ENCODE results near the gene SLC6A17. TPM values are rescaled to one million over a fixed set of nuclear protein-coding genes. Genes with fewer than 3 reads are reported as not detected.

SLC6A17 gene
- under 1 TPM; 0.04 to 0.10 (median 0.04) TPM for polyA plus RNA-seq (ENCODE audit: insufficient read depth in 1 of 5, insufficient read length in 5 of 5, low replicate concordance in 1 of 5)
- long read RNA-seq, donor 1: 0 reads
- long read RNA-seq, donor 2: 0 reads
- long read RNA-seq, donor 3: 0 reads
- long read RNA-seq, donor 4: 0 reads
- long read RNA-seq, donor 5: 0 reads
- long read RNA-seq, donor 6: 0 reads
- long read RNA-seq, donor 7: 0 reads
- long read RNA-seq, donor 8: 0 reads

DNA sequence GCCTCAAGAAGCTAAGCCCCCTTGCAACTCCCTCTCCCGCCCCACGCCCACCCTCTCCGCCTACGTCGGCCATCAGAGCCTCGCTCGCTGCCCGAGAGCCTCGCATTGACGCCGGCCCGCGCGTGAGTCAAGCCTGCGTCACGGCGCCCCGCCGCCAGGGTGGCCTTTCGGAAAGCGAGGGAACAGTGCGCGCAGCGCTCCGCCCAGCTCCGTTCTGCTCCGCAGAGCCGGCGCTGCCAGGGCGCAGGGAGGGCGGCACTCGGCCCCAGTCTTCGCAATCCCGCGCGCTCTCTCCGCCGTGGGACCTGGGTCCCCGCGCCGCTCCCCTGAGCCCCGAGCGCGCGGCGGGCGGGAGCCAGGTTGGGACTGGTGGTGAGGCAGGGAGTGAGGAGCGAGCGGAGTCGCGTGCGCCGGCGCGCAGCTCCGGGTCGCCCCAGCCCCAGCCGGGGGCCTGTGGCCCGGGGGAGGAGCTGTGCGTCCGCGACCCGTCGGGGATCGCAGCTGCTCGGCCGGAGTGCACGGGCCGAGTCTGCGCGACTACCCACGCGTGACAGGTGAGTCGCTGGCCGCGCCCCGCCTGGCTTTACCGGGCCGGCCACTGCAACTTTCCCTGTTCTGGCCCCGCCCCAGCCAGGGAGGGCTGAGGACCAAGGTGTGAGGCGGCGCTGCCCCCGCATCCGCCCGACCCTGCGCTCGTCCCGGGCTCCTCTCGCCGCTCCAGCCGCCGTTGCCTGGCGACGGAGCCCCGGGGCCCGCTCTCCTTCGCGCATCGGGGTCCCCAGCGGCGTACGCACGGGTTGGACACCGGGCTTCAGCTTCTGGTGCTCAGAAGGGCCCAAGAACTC is at the start of gene SLC6A17:
Gene SLC6A17, plus strand, starts transcription at position 165 of the 845 bp plus-strand sequence. CDS start 16,436 bp downstream, outside the sequence.
- no peak for DNase-seq

DNA sequence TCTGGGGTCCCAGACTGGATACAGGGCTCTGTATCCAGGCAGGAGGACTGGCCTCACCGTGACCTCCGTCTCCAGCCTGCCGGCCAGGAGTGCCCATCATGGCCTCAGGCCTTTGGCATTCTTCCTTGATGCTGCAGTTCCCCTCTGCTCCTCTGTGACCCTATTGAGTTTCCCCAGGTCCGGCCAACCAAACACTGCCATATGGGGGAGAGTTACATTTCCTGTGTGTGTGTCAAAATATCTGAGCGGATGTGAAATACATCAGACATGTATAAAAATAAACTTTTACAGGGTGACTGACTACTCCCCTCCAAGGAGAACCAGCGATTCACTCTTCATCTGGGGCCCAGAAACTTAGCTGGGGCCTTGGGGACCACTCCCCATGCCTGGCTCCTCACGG is 48.2 kb upstream of the SLC6A17 start:
- no peak for DNase-seq

DNA sequence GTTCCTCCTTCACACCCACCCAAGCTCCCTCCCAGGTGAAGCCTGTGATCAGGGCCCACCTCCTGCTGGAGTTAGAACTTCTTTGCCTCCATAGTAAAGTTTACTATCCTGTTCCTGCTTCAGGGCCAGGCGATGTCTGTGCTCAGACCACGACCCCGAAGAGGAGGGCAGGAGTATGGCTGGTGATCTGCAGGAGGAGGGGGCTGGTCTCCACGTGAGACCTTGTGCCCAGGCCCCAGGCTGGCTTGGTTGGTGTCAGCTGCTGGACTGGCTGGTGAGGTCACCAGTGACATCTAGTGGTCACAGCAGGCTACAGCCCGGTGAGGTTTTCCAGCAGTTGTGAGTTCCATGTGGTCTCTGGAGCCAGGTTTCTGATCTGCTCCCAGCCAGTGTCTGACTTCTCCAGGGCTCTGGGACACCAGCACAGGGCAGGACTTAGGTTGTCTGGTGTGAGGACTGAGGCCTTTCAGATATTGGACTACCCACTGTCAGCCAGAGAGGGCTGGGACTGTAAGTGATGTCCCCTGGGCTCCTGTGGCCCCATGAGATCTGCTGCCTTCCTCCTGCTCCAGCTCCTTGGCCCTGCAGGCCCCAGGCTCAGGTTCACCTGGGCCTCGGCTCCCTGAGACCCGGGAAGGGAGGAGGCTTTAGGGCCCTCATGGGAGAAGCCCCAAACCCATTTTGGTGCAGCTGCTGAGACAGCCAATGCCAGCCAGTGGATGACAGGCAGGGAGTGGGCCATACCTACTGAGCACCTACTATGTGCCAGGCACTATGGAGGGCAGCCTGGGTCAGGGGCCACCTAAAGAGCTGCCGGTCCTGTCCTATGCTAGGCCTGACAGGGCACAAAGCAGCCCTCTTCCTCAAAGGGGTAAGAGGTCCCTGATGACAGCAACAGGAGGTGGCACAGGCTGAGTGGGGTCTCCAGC is 44.0 kb upstream of the SLC6A17 start:
- peak; percentile 29 to 57 for DNase-seq

DNA sequence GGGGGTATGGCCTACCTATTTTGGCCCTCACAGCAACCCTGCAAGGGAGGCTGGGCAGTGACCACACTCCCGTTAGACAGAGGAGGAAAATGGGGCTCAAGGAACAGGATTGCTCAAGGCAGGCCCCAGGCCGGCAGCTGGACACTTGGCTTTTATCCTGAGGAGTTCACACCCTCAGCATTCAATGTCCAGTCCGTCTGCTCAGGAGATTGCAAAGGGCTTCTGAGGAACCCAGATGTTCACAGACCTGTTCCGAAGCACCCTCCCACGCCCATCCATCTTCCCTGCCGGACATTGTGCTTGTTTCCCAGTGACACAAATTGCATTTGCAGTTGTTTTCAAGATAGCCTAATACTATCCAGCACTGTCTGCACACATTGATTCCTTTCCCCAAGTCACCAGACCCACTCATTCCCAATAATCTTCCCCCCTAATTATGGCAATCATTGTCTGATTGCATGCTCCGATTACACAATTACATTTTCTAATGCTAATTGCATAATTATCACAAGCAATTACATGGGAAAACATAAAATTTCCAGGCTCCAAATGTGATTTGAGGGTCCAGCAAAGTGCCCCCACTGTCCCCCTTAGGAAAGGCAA is 42.3 kb upstream of the SLC6A17 start:
- no peak for DNase-seq

DNA sequence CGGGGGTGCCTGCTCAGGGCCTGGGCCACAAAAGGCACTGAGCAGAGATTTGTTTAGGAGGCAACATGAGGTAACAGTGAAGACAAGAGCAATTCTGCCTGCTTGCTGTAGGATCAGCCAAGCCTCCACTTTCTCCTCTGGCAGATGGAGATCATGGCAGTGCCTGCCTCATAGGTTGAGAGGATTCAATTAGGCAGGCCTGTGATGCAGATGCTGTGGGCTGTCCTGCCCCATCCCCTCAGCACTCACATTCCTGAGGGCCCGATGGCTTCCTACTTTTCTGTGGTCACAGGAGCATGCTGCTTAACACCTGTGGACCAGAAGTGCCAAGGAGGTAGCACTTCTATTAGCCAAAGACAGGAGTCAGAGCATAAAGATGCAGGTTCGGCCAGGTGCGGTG is 39.2 kb upstream of the SLC6A17 start:
- DNase-seq: no peak

DNA sequence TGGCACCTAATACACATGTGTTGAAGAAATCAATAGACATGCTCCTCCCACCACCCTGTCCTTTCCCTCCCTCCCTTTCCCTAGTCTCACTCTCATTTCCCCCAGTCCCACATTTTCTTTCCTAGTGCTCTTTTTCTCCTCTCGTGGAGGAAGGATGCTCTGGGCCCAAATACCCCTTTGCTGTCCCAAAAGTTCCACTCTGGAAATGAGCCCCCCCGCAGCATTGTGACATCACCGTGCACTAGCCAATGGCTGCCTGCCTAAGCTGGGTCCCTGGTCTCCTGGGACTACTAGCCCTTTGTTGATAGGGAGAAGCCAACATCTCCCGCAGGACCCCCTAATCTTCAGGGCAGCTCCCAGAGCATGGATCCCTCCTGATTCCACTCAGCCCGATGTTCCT is 38.2 kb upstream of the SLC6A17 start, which contains the start of gene UBL4B:
Gene UBL4B, plus strand, starts transcription at position 301 of the 400 bp plus-strand sequence. Its CDS starts 92 bp downstream, at position 393.
- no peak for DNase-seq

DNA sequence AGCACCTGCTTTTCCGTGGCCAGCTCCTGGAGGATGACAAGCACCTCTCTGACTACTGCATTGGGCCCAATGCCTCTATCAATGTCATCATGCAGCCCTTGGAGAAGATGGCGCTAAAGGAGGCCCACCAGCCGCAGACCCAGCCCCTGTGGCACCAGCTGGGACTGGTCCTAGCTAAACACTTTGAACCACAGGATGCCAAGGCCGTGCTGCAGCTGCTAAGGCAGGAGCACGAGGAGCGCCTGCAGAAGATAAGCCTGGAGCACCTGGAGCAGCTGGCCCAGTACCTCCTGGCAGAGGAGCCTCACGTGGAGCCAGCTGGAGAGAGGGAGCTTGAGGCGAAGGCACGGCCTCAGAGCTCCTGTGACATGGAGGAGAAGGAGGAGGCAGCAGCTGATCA is 37.6 kb upstream of the SLC6A17 start:
- no peak for DNase-seq

DNA sequence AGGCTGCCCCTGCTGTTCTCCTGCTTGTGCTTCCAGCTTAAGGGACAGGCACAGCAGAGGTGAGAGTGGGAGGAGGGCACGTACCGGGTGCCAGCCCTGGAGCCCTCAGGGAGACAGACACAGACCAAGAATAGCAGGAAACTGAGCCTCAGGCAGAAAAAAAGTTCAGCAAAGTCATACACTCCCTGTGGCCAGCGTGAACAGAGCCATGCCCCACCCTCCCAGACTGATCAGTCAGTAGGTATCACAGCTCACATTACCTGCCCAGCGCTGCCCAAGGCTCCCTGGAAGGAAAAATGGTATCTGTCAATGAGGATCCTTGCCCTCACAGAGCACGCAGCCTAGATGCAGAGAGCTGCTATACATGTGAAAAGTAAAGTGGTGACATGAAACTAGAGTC is 36.7 kb upstream of the SLC6A17 start:
- no peak for DNase-seq

DNA sequence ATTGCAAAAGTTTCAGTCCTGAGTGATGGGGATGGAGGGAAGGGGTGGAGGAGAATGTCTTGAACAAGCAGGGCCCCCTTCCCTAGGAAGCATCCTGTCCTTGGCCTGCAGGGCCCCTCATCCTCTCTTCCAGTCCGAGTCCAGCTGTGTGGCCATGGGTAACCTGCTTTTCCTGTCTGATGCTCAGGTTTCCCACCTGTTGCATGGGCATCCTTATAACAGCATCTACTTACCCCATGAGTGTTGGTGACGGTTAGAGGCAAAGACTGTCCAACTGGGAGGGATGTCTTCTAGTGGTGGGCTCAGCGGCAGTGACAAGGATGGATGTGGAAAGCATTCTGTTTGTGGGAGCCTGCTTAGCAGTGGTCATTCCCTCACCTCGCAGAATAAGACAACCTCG is 36.1 kb upstream of the SLC6A17 start:
- DNase-seq: no peak

DNA sequence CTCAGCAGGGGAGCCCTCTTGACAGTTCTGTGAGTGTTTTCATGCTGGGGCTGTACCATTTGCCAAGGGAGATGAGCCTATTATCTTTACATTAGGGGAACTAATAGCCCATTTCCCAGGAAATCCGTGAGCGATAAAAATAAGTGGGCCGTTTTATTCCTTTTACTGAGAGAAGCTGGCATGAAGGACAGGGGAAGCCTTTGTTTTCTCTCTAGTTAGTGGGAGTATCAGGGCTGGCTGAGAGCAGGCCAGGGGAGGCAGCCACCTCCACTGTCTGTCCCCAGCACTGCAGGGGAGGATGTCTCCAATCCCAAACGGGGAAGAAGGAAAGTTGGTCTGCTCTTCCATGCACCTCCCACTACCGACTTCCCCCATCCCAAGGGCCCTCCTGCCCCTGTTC is 35.5 kb upstream of the SLC6A17 start:
- DNase-seq: no peak

DNA sequence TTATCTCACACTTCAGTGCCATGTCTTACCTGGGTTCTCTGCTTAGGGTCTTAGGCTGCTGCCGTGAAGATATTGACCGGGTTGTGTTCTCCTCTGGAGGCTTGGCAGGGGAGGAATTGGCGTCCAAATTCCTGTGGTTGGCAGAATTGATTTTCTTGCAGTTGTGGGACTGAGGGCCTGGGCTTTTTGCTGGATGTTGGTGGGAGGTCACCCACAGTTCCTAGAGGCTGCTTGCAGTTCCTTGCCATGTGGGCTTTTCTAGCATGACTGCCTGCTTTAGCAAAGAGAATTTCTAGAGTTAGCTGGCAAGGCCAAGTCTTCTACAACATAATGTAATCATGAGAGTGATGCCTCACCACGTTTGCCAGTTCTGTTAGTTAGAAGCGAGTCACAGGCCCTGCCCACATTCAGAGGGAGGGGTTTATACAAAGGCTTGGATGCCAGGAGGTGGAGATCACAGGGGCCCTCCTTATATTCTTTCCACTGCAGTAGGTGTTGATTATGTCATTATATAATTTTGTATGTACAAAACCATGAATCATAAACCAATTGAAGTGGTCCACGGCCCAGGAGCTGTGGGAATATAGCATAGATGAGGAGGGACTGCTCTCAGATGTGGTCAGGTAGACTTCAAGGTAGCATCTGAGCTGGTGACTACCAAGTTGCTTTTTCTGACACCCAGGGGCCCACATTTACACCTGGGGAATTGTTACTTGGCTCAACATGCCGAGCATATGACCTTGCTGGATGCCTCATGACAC is 31.5 kb upstream of the SLC6A17 start:
- DNase-seq: no peak

DNA sequence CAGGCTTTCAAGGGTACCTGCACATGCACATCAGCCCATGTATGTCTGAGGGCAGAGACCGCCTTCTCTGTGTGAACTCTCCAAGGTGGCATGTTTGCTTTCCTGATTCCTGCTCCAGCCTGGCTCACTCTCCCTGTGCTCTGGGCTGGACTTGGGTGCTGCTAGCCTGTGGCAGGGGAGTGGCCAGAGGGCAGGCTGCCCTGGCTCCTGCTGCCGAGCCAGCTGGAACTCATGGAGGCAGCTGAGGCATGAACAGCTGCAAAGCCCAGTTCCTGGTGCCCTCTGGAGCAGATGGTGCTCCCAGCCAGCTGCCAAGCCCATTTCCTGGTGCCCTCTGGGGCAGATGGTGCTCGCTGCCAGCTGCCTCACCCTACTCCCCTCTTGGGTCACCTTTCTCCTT is 30.5 kb upstream of the SLC6A17 start:
- no peak for DNase-seq

DNA sequence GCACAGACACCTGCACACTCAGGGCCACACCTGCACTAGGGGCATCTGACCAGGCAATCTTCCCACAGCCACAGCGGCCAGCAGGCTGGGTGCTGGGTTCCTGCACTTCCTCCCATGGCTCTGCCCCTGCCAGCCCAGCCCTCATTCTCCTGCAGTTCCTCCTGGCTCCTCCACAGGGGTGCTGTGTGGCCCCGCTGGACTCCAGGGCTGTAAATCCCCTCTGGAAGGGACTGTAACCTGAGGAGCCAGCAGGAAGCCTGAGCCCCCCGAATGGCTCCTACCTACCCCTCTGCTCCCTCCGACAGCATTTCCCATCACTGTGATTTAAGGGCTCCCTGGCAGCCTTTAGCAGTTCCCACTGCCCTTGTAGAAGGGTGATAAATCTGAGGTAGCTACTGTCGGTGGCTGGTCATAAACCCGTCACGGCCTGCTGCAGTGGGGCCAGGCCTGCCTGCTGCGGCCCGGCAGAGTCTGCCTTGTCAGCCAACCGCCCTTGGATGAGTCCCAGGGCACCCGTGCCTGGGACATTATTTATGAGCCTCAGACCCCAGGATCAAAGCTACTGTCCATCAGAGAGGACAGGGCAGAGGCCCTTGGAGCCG is 29.2 kb upstream of the SLC6A17 start:
- no peak for DNase-seq

DNA sequence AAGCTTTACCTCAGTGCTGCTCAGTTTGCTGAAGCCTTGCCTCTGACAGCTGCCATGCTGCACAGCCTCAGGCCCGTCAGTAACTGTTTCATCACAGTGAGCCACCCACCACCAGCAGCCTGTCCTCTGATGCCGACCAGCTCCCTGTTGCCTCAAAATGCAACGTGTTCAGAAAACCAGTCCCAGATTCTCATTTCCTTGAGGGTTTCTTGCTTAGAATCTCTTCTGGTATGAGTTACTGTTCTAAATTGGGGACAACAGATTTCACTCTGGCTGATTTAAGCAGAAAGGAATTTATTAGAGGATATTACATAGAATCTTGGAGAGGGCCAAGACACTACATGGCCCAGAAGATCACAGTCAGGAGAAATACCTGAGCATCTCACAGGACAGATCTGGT is 27.1 kb upstream of the SLC6A17 start:
- DNase-seq: no peak

DNA sequence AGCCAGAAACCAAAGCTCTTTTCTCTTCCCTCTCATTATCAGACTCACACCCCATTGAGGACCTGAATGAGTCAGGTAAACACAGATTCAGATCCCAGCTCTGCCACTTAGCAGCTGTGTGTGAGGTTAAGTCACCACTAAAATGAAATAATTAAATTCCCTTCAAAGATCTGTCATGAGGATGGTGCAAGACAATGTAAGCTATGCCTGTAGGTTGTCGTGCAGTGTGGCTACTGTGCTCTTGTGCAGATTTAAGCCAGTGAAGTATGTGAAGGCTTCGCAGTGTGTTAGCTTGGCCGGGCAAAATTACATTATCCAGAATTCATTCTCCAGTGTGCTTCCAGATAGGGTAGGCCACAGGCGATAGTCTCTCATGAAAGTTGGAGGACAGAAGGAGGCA is 24.5 kb upstream of the SLC6A17 start:
- no peak for DNase-seq

DNA sequence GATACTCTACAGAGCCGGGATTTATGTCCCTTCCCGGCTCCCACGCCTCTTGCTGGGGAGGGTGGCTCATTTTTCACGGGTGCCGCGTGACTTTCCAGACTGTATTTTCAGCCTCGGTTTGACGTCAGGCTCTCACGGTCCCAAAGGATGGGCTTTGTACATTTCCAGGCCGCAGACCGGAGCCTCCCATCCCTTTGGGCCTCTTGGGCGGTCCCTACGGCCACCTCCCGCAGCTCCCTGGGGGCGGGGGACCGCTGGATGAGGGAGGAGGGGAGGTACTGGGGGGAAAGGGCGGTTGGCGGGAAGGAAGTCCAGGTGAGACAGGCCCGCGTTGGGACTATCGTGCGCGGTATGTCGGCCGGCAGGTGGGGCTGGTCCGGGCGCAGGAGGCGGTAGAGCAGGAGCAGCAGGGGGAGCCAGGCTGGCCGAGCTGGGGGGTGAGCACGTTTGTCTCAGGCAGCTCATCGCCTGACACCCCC is 20.1 kb upstream of the SLC6A17 start:
- DNase-seq: no peak

DNA sequence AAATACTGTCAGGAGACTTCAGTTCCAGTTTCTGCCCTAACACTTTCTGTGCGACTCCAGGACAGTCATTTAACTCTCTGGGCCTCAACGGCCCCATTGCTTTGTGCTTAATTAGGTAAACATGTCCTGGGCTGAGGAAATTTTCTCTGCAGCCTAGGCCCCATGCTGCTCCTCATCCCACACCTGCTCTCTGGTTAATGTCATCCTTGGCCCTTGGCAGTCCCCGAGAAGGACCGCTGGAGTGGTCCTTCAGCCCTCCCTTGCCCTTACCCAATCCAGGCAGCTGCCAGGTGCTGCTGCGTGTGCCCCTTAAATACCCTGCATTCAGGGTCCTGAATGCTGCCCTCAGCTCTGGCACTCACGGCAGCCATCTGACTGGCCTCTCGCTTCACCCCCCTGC is 19.3 kb upstream of the SLC6A17 start:
- no peak for DNase-seq

DNA sequence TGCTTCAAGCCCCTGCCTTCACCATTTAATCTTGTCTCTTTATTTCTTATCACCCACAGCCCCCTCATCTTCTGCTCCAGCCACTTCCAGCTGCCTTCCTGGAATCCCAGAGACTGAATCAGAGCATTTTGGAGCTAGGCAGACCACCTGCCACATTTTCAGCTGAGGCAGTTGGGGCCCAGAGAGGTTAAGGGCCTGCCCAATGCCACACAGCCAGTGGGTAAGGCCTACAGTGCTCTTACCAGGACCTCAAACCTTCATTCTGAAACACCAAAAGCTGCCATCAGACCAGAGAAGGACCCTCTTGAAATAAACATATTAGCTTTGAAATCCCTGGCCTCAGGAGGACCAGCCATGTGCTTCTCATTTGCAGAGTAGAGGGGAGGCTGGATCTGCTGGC is 17.6 kb upstream of the SLC6A17 start:
- DNase-seq: no peak

DNA sequence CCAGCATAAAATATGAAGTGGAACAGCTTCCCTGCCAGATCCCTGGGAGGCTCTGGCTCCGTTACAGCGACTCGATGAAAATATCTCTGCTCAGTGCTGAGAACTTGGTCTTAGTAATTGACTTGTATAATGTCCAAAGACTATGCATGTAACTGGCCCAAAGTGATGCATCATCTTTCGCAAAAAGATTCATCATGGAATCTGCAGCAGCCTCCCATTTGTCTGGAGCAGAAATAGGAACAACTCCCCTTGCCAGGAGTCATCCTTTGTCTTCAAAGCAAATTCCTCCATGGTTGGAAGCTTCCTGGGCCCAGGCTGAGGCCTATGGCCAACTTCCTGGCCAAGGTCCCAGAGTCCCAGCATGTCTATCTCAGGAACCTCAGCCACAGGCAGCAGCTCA is 16.9 kb upstream of the SLC6A17 start:
- DNase-seq: no peak

DNA sequence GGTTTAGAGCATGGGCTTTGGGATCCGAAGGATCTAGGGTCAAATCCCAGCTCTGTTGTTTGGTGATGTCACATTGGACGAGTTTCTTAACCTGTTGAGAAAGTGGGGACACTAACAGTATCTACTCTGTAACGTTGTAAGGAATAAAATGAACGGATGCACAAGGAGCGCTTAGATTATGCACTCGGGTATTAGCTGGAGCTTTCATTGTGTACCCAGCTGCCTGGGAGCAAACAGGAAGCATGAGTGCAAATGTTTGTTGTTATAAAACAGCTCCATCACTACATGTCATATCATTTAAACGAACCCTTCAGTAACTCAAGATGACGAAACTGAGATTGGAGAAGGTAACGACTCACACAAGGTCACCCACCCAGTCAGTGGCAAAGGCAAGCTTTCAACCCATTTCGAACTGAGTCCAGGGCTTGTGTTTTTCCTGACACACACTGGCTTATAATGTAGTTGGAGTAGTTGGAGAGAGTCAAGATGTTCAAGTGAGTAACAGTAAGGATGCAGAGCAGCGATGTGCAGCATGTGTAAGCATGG is 16.2 kb upstream of the SLC6A17 start:
- DNase-seq: no peak

Data from right lung (tissue), 10 donors.